ENCODE measurements around the gene MACROD2.
"Not testable (repeated sequence)": the region's sequence is repeated elsewhere in the genome, so short reads cannot be mapped to it uniquely, and the experiment has no call there.

DNA sequence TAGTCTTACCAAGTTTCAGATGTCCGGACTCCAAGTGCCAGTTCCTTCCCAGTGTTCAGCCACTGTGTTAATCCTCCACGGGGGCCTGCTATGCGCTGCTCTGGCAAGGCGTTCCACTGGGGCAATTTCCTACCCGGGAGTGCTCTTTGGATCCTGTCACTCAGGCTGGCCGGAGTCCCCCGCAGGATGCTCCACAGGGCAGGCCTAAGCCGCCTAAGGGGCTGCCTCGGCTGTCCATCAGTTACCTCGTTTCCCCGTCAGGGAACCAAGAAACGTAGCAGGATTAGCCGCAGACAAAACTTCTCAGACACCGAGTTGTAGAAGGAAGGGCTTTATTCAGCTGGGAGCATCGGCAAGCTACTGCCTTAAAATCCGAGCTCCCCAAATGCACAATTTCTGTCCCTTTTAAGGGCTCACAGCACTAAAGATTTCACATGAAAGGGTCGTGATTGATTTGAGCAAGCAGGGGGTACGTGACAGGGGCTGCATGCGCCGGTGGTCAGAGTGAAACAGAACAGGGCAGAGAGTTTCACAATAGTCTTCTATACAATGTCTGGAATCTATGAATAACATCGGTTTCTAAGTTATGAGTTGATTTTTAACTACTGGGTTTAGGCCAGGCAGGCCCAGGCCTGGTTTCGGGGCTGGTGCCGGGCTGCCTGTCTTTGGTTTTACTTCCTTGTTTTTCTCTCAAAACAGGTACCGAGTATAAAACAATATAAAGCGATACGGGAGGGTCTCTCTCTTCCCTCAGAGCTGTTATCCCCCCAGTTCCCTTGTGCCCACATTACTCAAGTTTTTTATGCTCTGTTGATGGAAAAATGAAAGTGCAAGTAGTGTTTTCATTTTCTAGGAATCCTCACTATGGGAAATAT lies 1990.4 kb downstream of the MACROD2 start:
- TF ChIP-seq EP300 (IDR thresholded peaks at IDR 0.05); SMC3 (IDR thresholded peaks at IDR 0.05); JUN (IDR thresholded peaks at IDR 0.05); POLR2A (IDR thresholded peaks at IDR 0.05; ENCODE audit: low read length); HES2 (IDR thresholded peaks at IDR 0.05): not testable (repeated sequence)
- TF ChIP-seq, protein P1, sequence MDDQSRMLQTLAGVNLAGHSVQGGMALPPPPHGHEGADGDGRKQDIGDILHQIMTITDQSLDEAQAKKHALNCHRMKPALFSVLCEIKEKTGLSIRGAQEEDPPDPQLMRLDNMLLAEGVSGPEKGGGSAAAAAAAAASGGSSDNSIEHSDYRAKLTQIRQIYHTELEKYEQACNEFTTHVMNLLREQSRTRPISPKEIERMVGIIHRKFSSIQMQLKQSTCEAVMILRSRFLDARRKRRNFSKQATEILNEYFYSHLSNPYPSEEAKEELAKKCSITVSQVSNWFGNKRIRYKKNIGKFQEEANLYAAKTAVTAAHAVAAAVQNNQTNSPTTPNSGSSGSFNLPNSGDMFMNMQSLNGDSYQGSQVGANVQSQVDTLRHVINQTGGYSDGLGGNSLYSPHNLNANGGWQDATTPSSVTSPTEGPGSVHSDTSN (IDR thresholded peaks at IDR 0.05) = not testable (repeated sequence)
- TF ChIP-seq, protein P2, sequence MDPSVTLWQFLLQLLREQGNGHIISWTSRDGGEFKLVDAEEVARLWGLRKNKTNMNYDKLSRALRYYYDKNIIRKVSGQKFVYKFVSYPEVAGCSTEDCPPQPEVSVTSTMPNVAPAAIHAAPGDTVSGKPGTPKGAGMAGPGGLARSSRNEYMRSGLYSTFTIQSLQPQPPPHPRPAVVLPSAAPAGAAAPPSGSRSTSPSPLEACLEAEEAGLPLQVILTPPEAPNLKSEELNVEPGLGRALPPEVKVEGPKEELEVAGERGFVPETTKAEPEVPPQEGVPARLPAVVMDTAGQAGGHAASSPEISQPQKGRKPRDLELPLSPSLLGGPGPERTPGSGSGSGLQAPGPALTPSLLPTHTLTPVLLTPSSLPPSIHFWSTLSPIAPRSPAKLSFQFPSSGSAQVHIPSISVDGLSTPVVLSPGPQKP (IDR thresholded peaks at IDR 0.05; ENCODE audit: low read depth, low read length) = not testable (repeated sequence)

Data from A549 (cell line).